SJCRH30 (cell line): ENCODE data around the gene MXRA8. TPM values are rescaled to one million over a fixed set of nuclear protein-coding genes. Genes with fewer than 3 reads are reported as not detected.
"Not testable (repeated sequence)": the region's sequence is repeated elsewhere in the genome, so short reads cannot be mapped to it uniquely, and the experiment has no call there.

Source experiments
- DNase-seq, 2 experiments: peaks; one replicate each; pipeline ENCODE4 v3.0.0-alpha.2; 2015 to 2020
- H3K27ac ChIP-seq: fragments of 250-450 bp; sonication (Bioruptor Pico); 2 replicates; pipeline ENCODE4 v1.5.1; 2020; ENCODE audit warnings: mild to moderate bottlenecking, moderate library complexity
- H3K27me3 ChIP-seq: fragments of 250-450 bp; sonication (Bioruptor Pico); 2 replicates; pipeline ENCODE4 v1.5.1; 2020; ENCODE audit warnings: mild to moderate bottlenecking, moderate library complexity
- H3K36me3 ChIP-seq: fragments of 250-450 bp; sonication (Bioruptor Pico); 2 replicates; pipeline ENCODE4 v1.5.1; 2020; ENCODE audit warnings: mild to moderate bottlenecking, moderate library complexity
- H3K4me1 ChIP-seq: fragments of 250-450 bp; sonication (Bioruptor Pico); 2 replicates; pipeline ENCODE4 v1.5.1; 2020; ENCODE audit warnings: mild to moderate bottlenecking, moderate library complexity
- H3K4me3 ChIP-seq: fragments of 250-450 bp; sonication (Bioruptor Pico); 2 replicates; pipeline ENCODE4 v1.5.1; 2020; ENCODE audit warnings: mild to moderate bottlenecking, moderate library complexity
- H3K9me3 ChIP-seq: fragments of 250-450 bp; sonication (Bioruptor Pico); replicated peaks from 2 replicates; pipeline ENCODE4 v1.5.1; 2020; ENCODE audit warnings: mild to moderate bottlenecking, moderate library complexity
- total RNA-seq: library from RNA; depleted of rRNA; stranded (reverse); fragments of >200 nt; shearing (Covaris generic); gene quantifications from 2 replicates; pipeline ENCODE4 v1.2.3, GENCODE V29; 2014

The MXRA8 gene
- total RNA-seq, 1 experiment from 2014 or later = 13.8 TPM

- Histone ChIP-seq H3K27me3 (no peaks in the 10 kb centered on the region), H3K9me3 (peaks cover 4% of the 10 kb centered on the region; the same call in 1 of the 2 replicates), H3K4me1 (peaks cover 6% of the 10 kb centered on the region), H3K27ac (no peak overlapping the region), H3K36me3 (peaks cover 18% of the 10 kb centered on the region), H3K4me3 (no peak overlapping the region)
- no peak for DNase-seq
Measured at GRCh38 chr1:1380860-1381259, 22.5 kb upstream of the MXRA8 start.

GRCh38 chr1:1377540-1378205 lies 19.3 kb upstream of the MXRA8 start:
- H3K27ac ChIP-seq = no peak overlapping the region
- no peaks in the 10 kb centered on the region for H3K27me3 ChIP-seq

GRCh38 chr1:1376551-1377226 lies 18.3 kb upstream of the MXRA8 start:
- H3K36me3 ChIP-seq = peaks cover 8% of the 10 kb centered on the region

More at GRCh38 chr1:1377540-1378205, 19.3 kb upstream of the MXRA8 start:
- Histone ChIP-seq H3K4me1 (peaks cover 10% of the 10 kb centered on the region), H3K36me3 (peaks cover 8% of the 10 kb centered on the region), H3K9me3 (no peaks in the 10 kb centered on the region), H3K4me3 (no peak overlapping the region)
- DNase-seq = no peak

GRCh38 chr1:1374929-1375662 lies 16.7 kb upstream of the MXRA8 start, which contains the start of gene AURKAIP1:
Gene AURKAIP1, minus strand, starts transcription at chr1:1375207. Its CDS starts 451 bp downstream, at chr1:1374756.
- Histone ChIP-seq H3K27me3 (no peaks in the 10 kb centered on the region), H3K27ac (peak within 1 kb of the TSS; percentile 86), H3K4me3 (peak within 1 kb of the TSS; percentile 97), H3K4me1 (peaks cover 28% of the 10 kb centered on the region), H3K9me3 (no peaks in the 10 kb centered on the region), H3K36me3 (peaks cover 8% of the 10 kb centered on the region)
- peak; percentile 100 for DNase-seq

More at GRCh38 chr1:1376551-1377226, 18.3 kb upstream of the MXRA8 start:
- Histone ChIP-seq H3K4me3 (no peak overlapping the region), H3K9me3 (no peaks in the 10 kb centered on the region), H3K4me1 (peaks cover 17% of the 10 kb centered on the region), H3K27ac (no peak overlapping the region), H3K27me3 (no peaks in the 10 kb centered on the region)
- no peak for DNase-seq

- peak overlapping the region; percentile 86 for H3K27ac ChIP-seq
- H3K4me1 ChIP-seq = peaks cover 28% of the 10 kb centered on the region
- peaks cover 10% of the 10 kb centered on the region for H3K36me3 ChIP-seq
- peak; percentile 59 to 61 for DNase-seq
- H3K9me3 ChIP-seq = no peaks in the 10 kb centered on the region
- H3K4me3 ChIP-seq = peak overlapping the region; percentile 97
- H3K27me3 ChIP-seq = no peaks in the 10 kb centered on the region
Measured at GRCh38 chr1:1374589-1374928, 16.2 kb upstream of the MXRA8 start.

- peaks cover 10% of the 10 kb centered on the region for H3K36me3 ChIP-seq
- peaks cover 25% of the 10 kb centered on the region for H3K4me1 ChIP-seq
- H3K27me3 ChIP-seq = no peaks in the 10 kb centered on the region
- no peaks in the 10 kb centered on the region for H3K9me3 ChIP-seq
- peak overlapping the region; percentile 97 for H3K4me3 ChIP-seq
- peak overlapping the region; percentile 86 for H3K27ac ChIP-seq
- DNase-seq = no peak
Measured at GRCh38 chr1:1373815-1374588, 15.6 kb upstream of the MXRA8 start.

GRCh38 chr1:1373051-1373814 lies 14.9 kb upstream of the MXRA8 start:
- Histone ChIP-seq H3K27me3 (no peaks in the 10 kb centered on the region), H3K9me3 (no peaks in the 10 kb centered on the region), H3K4me3 (no peak overlapping the region; the same call in 1 of the 2 replicates), H3K36me3 (peaks cover 10% of the 10 kb centered on the region), H3K4me1 (peaks cover 22% of the 10 kb centered on the region), H3K27ac (no peak overlapping the region)
- DNase-seq = no peak

GRCh38 chr1:1371746-1372711 lies 13.7 kb upstream of the MXRA8 start:
- H3K36me3 ChIP-seq = peaks cover 10% of the 10 kb centered on the region
- no peak overlapping the region for H3K4me3 ChIP-seq
- peaks cover 4% of the 10 kb centered on the region for H3K9me3 ChIP-seq
- H3K27me3 ChIP-seq = no peaks in the 10 kb centered on the region
- peak; percentile 90 to 95 for DNase-seq
- peaks cover 22% of the 10 kb centered on the region for H3K4me1 ChIP-seq
- peak overlapping the region; percentile 52 for H3K27ac ChIP-seq

GRCh38 chr1:1371364-1371745 lies 13.0 kb upstream of the MXRA8 start:
- Histone ChIP-seq H3K9me3 (peaks cover 8% of the 10 kb centered on the region), H3K27ac (peak overlapping the region; percentile 52), H3K36me3 (peaks cover 10% of the 10 kb centered on the region), H3K4me3 (no peak overlapping the region), H3K4me1 (peaks cover 22% of the 10 kb centered on the region), H3K27me3 (no peaks in the 10 kb centered on the region)
- DNase-seq = peak in 1 of 2 experiments; percentile 44

- H3K27me3 ChIP-seq = no peaks in the 10 kb centered on the region
- H3K4me3 ChIP-seq = no peak overlapping the region
- DNase-seq = no peak
- H3K4me1 ChIP-seq = peaks cover 22% of the 10 kb centered on the region
- peaks cover 12% of the 10 kb centered on the region for H3K36me3 ChIP-seq
- H3K9me3 ChIP-seq = peaks cover 11% of the 10 kb centered on the region
- H3K27ac ChIP-seq = no peak overlapping the region
Measured at GRCh38 chr1:1370771-1371300, 12.5 kb upstream of the MXRA8 start.

GRCh38 chr1:1370094-1370493 lies 11.7 kb upstream of the MXRA8 start:
- Histone ChIP-seq H3K4me1 (peaks cover 22% of the 10 kb centered on the region), H3K36me3 (peaks cover 12% of the 10 kb centered on the region), H3K9me3 (peaks cover 13% of the 10 kb centered on the region)
- not testable (repeated sequence) for H3K4me3 ChIP-seq, DNase-seq, H3K27me3 ChIP-seq, H3K27ac ChIP-seq

- DNase-seq = no peak
- Histone ChIP-seq H3K27me3 (no peaks in the 10 kb centered on the region), H3K4me3 (no peak overlapping the region), H3K9me3 (peaks cover 13% of the 10 kb centered on the region), H3K36me3 (0 out of 2 replicates have a peak, but pooled peaks cover 4% of the 10 kb centered on the region), H3K4me1 (peaks cover 15% of the 10 kb centered on the region), H3K27ac (no peak overlapping the region)
Measured at GRCh38 chr1:1367315-1367714, 9.0 kb upstream of the MXRA8 start.

GRCh38 chr1:1366699-1367066 lies 8.3 kb upstream of the MXRA8 start:
- no peaks in the 10 kb centered on the region for H3K27me3 ChIP-seq
- peaks cover 13% of the 10 kb centered on the region for H3K9me3 ChIP-seq
- no peak for DNase-seq
- H3K36me3 ChIP-seq = 0 out of 2 replicates have a peak, but pooled peaks cover 4% of the 10 kb centered on the region
- peaks cover 10% of the 10 kb centered on the region for H3K4me1 ChIP-seq
- no peak overlapping the region for H3K4me3 ChIP-seq
- no peak overlapping the region for H3K27ac ChIP-seq
